Gastroesophageal sphincter (tissue), 4 donors: ENCODE results near the gene SLIT3. TPM values are rescaled to one million over a fixed set of nuclear protein-coding genes. Genes with fewer than 3 reads are reported as not detected.

Source experiments
- ATAC-seq: fragments of 150-250 bp; one replicate; pipeline ENCODE4 v1.9.1; 2016; ENCODE audit warnings: mild to moderate bottlenecking, moderate library complexity
- H3K27ac ChIP-seq, 4 donors: fragments of 200-600 bp; sonication (generic) in 3 of 4; 1 replicate in 3 of 4; 2 replicates in 1 of 4; pipeline ENCODE4 v1.5.1; 2016 to 2019
- H3K27me3 ChIP-seq: fragments of 200-600 bp; sonication (generic); one replicate; pipeline ENCODE4 v1.5.1; 2019
- H3K36me3 ChIP-seq, 2 donors: fragments of 200-600 bp; sonication (generic); one replicate each; pipeline ENCODE4 v1.5.1; 2019; ENCODE audit warnings: control low read depth in 1 of 2
- H3K4me1 ChIP-seq, 3 donors: fragments of 200-600 bp; sonication (generic); 1 replicate in 2 of 3; 2 replicates in 1 of 3; pipeline ENCODE4 v1.5.1; 2016 to 2019; ENCODE audit warnings: control low read depth in 2 of 3
- H3K4me3 ChIP-seq, 2 donors: fragments of 200-600 bp; sonication (generic); one replicate each; pipeline ENCODE4 v1.5.1; 2019; ENCODE audit warnings: mild to moderate bottlenecking in 1 of 2, moderate library complexity in 1 of 2
- H3K9me3 ChIP-seq, 3 donors: fragments of 200-600 bp; sonication (generic); one replicate each; pipeline ENCODE4 v1.5.1; 2017 to 2019; ENCODE audit warnings: control low read depth in 2 of 3
- CTCF ChIP-seq, 4 experiments: fragments of 200-600 bp in 2 of 4; fragments of 450-650 bp in 2 of 4; sonication (generic) in 1 of 4; IDR thresholded peaks; one replicate each; pipeline ENCODE4 v1.5.1; 2017 to 2019; ENCODE audit warnings: antibody characterized with exemption in 4 of 4, mild to moderate bottlenecking in 2 of 4, moderate library complexity in 2 of 4
- EP300 ChIP-seq: sonication (generic); formaldehyde crosslinking; IDR thresholded peaks from one replicate; pipeline ENCODE4 v1.6.1; 2017; ENCODE audit warnings: antibody characterized with exemption, mild to moderate bottlenecking
- POLR2A ChIP-seq, 2 donors: fragments of 450-650 bp; IDR thresholded peaks; one replicate each; pipeline ENCODE4 v1.6.1; 2017; ENCODE audit warnings: antibody characterized with exemption in 2 of 2, mild to moderate bottlenecking in 2 of 2, moderate library complexity in 1 of 2
- POLR2AphosphoS5 ChIP-seq: sonication (generic); formaldehyde crosslinking; IDR thresholded peaks from one replicate; pipeline ENCODE4 v1.6.1; 2017; ENCODE audit warnings: antibody characterized with exemption
- WGBS, 2 donors: methylation state at CpG; one replicate each; pipeline ENCODE4 v1.1.5; 2018; ENCODE audit warnings: low coverage in 1 of 2; 5-methylcytosine and 5-hydroxymethylcytosine counted together
- total RNA-seq, 4 donors: library from RNA; depleted of rRNA; stranded (reverse); fragments of >200 nt; gene quantifications; one replicate each; pipeline ENCODE4 v1.1.0, GENCODE V29; 2016

SLIT3 gene
- total RNA-seq, 4 donors from 2014 or later, result 29.6 to 76.3 (median 31.1) TPM

GRCh38 chr5:168903061-168903460 is 397.9 kb downstream of the SLIT3 start:
- ATAC-seq, result no peak

GRCh38 chr5:168899673-168900072 is 401.3 kb downstream of the SLIT3 start:
- ATAC-seq, result no peak
- Histone ChIP-seq H3K36me3 (no peaks in the 10 kb centered on the region), H3K4me1 (no peaks in the 10 kb centered on the region), H3K27ac (no peak overlapping the region), H3K9me3 (no peaks in the 10 kb centered on the region), H3K4me3 (no peak overlapping the region), H3K27me3 (no peaks in the 10 kb centered on the region)
- TF ChIP-seq EP300 (no peak), CTCF (IDR thresholded peaks at IDR 0.05) (no peak)
- 74 to 94% methylated on average over 3 of the region's 3 CpGs for WGBS, 2 donors

More at GRCh38 chr5:168903061-168903460, 397.9 kb downstream of the SLIT3 start:
- no peak overlapping the region for H3K4me3 ChIP-seq
- no peaks in the 10 kb centered on the region for H3K4me1 ChIP-seq
- no peaks in the 10 kb centered on the region for H3K27me3 ChIP-seq
- WGBS, 2 donors, result 72 to 90% methylated on average over 2 of the region's 2 CpGs
- no peaks in the 10 kb centered on the region for H3K36me3 ChIP-seq
- H3K27ac ChIP-seq, result no peak overlapping the region
- no peaks in the 10 kb centered on the region for H3K9me3 ChIP-seq
- TF ChIP-seq POLR2AphosphoS5 (no peak), POLR2A (IDR thresholded peaks at IDR 0.05) (no peak), CTCF (IDR thresholded peaks at IDR 0.05) (no peak), EP300 (no peak)

GRCh38 chr5:168899264-168899663 is 401.7 kb downstream of the SLIT3 start:
- Histone ChIP-seq H3K27ac (no peak overlapping the region), H3K9me3 (no peaks in the 10 kb centered on the region), H3K27me3 (no peaks in the 10 kb centered on the region), H3K4me3 (no peak overlapping the region), H3K4me1 (no peaks in the 10 kb centered on the region), H3K36me3 (no peaks in the 10 kb centered on the region)
- no peak for ATAC-seq
- WGBS, 2 donors, result 92 to 100% methylated on average over 2 to 4 of the region's 4 CpGs
- TF ChIP-seq EP300 (no peak), CTCF (IDR thresholded peaks at IDR 0.05) (no peak), POLR2A (IDR thresholded peaks at IDR 0.05) (no peak), POLR2AphosphoS5 (no peak)

GRCh38 chr5:168898247-168898911 is 402.6 kb downstream of the SLIT3 start:
- H3K27me3 ChIP-seq, result no peaks in the 10 kb centered on the region
- no peaks in the 10 kb centered on the region for H3K36me3 ChIP-seq
- no peak overlapping the region for H3K4me3 ChIP-seq
- WGBS, 2 donors, result 64 to 75% methylated on average over 7 of the region's 7 CpGs
- H3K9me3 ChIP-seq, result no peaks in the 10 kb centered on the region
- TF ChIP-seq CTCF (IDR thresholded peaks at IDR 0.05) (no peak), EP300 (no peak), POLR2AphosphoS5 (no peak), POLR2A (IDR thresholded peaks at IDR 0.05) (no peak)
- ATAC-seq, result no peak
- no peak overlapping the region for H3K27ac ChIP-seq
- H3K4me1 ChIP-seq, result no peaks in the 10 kb centered on the region

- WGBS, 2 donors, result 79 to 81% methylated on average over 5 to 6 of the region's 8 CpGs
Observed at GRCh38 chr5:168897387-168898122, 403.4 kb downstream of the SLIT3 start.

More at GRCh38 chr5:168897387-168898122, 403.4 kb downstream of the SLIT3 start:
- H3K27me3 ChIP-seq, result no peaks in the 10 kb centered on the region
- no peaks in the 10 kb centered on the region for H3K4me1 ChIP-seq
- H3K9me3 ChIP-seq, result no peaks in the 10 kb centered on the region
- no peaks in the 10 kb centered on the region for H3K36me3 ChIP-seq
- no peak overlapping the region for H3K27ac ChIP-seq
- TF ChIP-seq POLR2A (IDR thresholded peaks at IDR 0.05), result no peak
- no peak for TF ChIP-seq CTCF (IDR thresholded peaks at IDR 0.05)
- no peak for TF ChIP-seq EP300
- TF ChIP-seq POLR2AphosphoS5, result no peak
- no peak overlapping the region for H3K4me3 ChIP-seq
- ATAC-seq, result no peak
